C4-2B (cell line): Measurements from ENCODE around the gene SLC35F5.

Experiments used
- ZFX ChIP-seq: fragments of 450-650 bp; IDR thresholded peaks from 2 replicates; pipeline ENCODE4 v1.6.1; 2017
- TF ChIP-seq, protein P1 (sequence below): fragments of 450-650 bp; conservative IDR thresholded peaks from 2 replicates; pipeline ENCODE4 v1.5.1; 2017; ENCODE audit warnings: mild to moderate bottlenecking

DNA sequence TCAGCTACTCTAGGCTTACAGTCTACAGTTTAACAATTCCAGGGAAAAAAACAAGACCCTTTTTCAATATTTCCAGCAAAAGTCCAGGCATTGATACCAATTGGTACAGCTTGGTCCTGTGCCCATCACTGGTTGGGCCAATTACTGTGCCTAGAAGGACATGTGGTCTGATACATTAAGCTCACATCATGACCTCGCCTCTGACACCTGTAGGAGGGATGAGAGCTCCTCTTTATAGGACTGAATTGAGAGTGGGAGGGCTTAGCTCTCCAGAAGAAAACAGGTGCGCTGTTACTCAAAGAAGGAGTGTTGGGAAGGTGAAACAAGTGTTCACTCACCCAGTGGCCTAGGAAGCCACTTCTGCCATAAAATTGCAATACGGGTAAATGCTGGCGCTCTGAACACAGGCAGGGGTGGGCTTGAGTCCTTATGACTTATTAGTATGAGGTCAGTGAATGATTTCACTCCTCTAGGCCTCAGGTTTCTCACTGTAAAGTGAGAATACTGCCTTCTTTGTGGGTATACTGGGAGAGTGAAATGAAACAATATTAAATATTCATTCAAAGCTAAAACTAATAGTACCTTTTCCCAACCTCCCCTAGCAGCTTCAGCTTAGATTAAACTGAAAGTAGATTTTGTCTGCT is 79.7 kb downstream of the SLC35F5 start:
- TF ChIP-seq, protein P1, sequence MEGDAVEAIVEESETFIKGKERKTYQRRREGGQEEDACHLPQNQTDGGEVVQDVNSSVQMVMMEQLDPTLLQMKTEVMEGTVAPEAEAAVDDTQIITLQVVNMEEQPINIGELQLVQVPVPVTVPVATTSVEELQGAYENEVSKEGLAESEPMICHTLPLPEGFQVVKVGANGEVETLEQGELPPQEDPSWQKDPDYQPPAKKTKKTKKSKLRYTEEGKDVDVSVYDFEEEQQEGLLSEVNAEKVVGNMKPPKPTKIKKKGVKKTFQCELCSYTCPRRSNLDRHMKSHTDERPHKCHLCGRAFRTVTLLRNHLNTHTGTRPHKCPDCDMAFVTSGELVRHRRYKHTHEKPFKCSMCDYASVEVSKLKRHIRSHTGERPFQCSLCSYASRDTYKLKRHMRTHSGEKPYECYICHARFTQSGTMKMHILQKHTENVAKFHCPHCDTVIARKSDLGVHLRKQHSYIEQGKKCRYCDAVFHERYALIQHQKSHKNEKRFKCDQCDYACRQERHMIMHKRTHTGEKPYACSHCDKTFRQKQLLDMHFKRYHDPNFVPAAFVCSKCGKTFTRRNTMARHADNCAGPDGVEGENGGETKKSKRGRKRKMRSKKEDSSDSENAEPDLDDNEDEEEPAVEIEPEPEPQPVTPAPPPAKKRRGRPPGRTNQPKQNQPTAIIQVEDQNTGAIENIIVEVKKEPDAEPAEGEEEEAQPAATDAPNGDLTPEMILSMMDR = no peak
- no peak for TF ChIP-seq ZFX
